ENCODE results near the gene MYO5C.
"Not testable (repeated sequence)": the region's sequence is repeated elsewhere in the genome, so short reads cannot be mapped to it uniquely, and the experiment has no call there.

The MYO5C gene

GRCh38 chr15:52243286-52243685, 52.3 kb downstream of the MYO5C start:
- in situ Hi-C loops (cut with HindIII; ENCODE audit: low pct_unique_long_range_greater_than_20kb, low sequenced_read_pairs) = no loop called here
- no peak for DNase-seq (ENCODE audit: low read depth in 1 of 2, low spot score in 1 of 2)
- TF ChIP-seq JUND (IDR thresholded peaks at IDR 0.05; ENCODE audit: low read depth) = no peak

GRCh38 chr15:52241489-52241888, 54.1 kb downstream of the MYO5C start:
- no peak for TF ChIP-seq JUND (IDR thresholded peaks at IDR 0.05; ENCODE audit: low read depth)
- in situ Hi-C loops (cut with HindIII; ENCODE audit: low pct_unique_long_range_greater_than_20kb, low sequenced_read_pairs) = no loop called here
- no peak for DNase-seq (ENCODE audit: low read depth in 1 of 2, low spot score in 1 of 2)

GRCh38 chr15:52240166-52240565, 55.4 kb downstream of the MYO5C start:
- TF ChIP-seq JUND (IDR thresholded peaks at IDR 0.05; ENCODE audit: low read depth) = no peak
- in situ Hi-C loops (cut with HindIII; ENCODE audit: low pct_unique_long_range_greater_than_20kb, low sequenced_read_pairs) = no loop called here

GRCh38 chr15:52238989-52239525, 56.5 kb downstream of the MYO5C start:
- DNase-seq (ENCODE audit: low read depth in 1 of 2, low spot score in 1 of 2); in situ Hi-C loops (cut with HindIII; ENCODE audit: low pct_unique_long_range_greater_than_20kb, low sequenced_read_pairs): not testable (repeated sequence)

More at GRCh38 chr15:52240166-52240565, 55.4 kb downstream of the MYO5C start:
- no peak for DNase-seq (ENCODE audit: low read depth in 1 of 2, low spot score in 1 of 2)

GRCh38 chr15:52238149-52238548, 57.5 kb downstream of the MYO5C start:
- TF ChIP-seq JUND (IDR thresholded peaks at IDR 0.05; ENCODE audit: low read depth) = no peak
- DNase-seq (ENCODE audit: low read depth in 1 of 2, low spot score in 1 of 2) = no peak
- in situ Hi-C loops (cut with HindIII; ENCODE audit: low pct_unique_long_range_greater_than_20kb, low sequenced_read_pairs) = no loop called here

GRCh38 chr15:52236013-52236412, 59.6 kb downstream of the MYO5C start:
- in situ Hi-C loops (cut with HindIII; ENCODE audit: low pct_unique_long_range_greater_than_20kb, low sequenced_read_pairs) = no loop called here
- TF ChIP-seq JUND (IDR thresholded peaks at IDR 0.05; ENCODE audit: low read depth) = no peak
- DNase-seq (ENCODE audit: low read depth in 1 of 2, low spot score in 1 of 2) = no peak

GRCh38 chr15:52234596-52235541, 60.7 kb downstream of the MYO5C start:
- no peak for TF ChIP-seq JUND (IDR thresholded peaks at IDR 0.05; ENCODE audit: low read depth)
- in situ Hi-C loops (cut with HindIII; ENCODE audit: low pct_unique_long_range_greater_than_20kb, low sequenced_read_pairs) = no loop called here
- no peak for DNase-seq (ENCODE audit: low read depth in 1 of 2, low spot score in 1 of 2)

GRCh38 chr15:52233405-52233804, 62.2 kb downstream of the MYO5C start:
- no peak for TF ChIP-seq JUND (IDR thresholded peaks at IDR 0.05; ENCODE audit: low read depth)
- in situ Hi-C loops (cut with HindIII; ENCODE audit: low pct_unique_long_range_greater_than_20kb, low sequenced_read_pairs) = no loop called here
- no peak for DNase-seq (ENCODE audit: low read depth in 1 of 2, low spot score in 1 of 2)

- no peak for DNase-seq (ENCODE audit: low read depth in 1 of 2, low spot score in 1 of 2)
- in situ Hi-C loops (cut with HindIII; ENCODE audit: low pct_unique_long_range_greater_than_20kb, low sequenced_read_pairs) = no loop called here
- no peak for TF ChIP-seq JUND (IDR thresholded peaks at IDR 0.05; ENCODE audit: low read depth)
These were observed 63.3 kb downstream of the MYO5C start for GRCh38 chr15:52232327-52232726.

- DNase-seq (ENCODE audit: low read depth in 1 of 2, low spot score in 1 of 2) = no peak
- TF ChIP-seq JUND (IDR thresholded peaks at IDR 0.05; ENCODE audit: low read depth) = no peak
- in situ Hi-C loops (cut with HindIII; ENCODE audit: low pct_unique_long_range_greater_than_20kb, low sequenced_read_pairs) = no loop called here
These were observed 65.5 kb downstream of the MYO5C start for GRCh38 chr15:52230073-52230472.

- DNase-seq (ENCODE audit: low read depth in 1 of 2, low spot score in 1 of 2) = no peak
- no peak for TF ChIP-seq JUND (IDR thresholded peaks at IDR 0.05; ENCODE audit: low read depth)
- in situ Hi-C loops (cut with HindIII; ENCODE audit: low pct_unique_long_range_greater_than_20kb, low sequenced_read_pairs) = no loop called here
These were observed 66.7 kb downstream of the MYO5C start for GRCh38 chr15:52228921-52229320.

- in situ Hi-C loops (cut with HindIII; ENCODE audit: low pct_unique_long_range_greater_than_20kb, low sequenced_read_pairs) = no loop called here
- peak; percentile 64 to 79 for DNase-seq (ENCODE audit: low read depth in 1 of 2, low spot score in 1 of 2)
- no peak for TF ChIP-seq JUND (IDR thresholded peaks at IDR 0.05; ENCODE audit: low read depth)
These were observed 68.1 kb downstream of the MYO5C start for GRCh38 chr15:52227456-52227855.

GRCh38 chr15:52225230-52225629, 70.4 kb downstream of the MYO5C start:
- TF ChIP-seq JUND (IDR thresholded peaks at IDR 0.05; ENCODE audit: low read depth) = no peak
- no peak for DNase-seq (ENCODE audit: low read depth in 1 of 2, low spot score in 1 of 2)
- in situ Hi-C loops (cut with HindIII; ENCODE audit: low pct_unique_long_range_greater_than_20kb, low sequenced_read_pairs) = no loop called here
